Measurements from ENCODE around the gene OR13C5. TPM values are rescaled to one million over a fixed set of nuclear protein-coding genes. Genes with fewer than 3 reads are reported as not detected.

The OR13C5 gene
- total and polyA plus RNA-seq, 2 experiments from 2014 or later = not detected

DNA sequence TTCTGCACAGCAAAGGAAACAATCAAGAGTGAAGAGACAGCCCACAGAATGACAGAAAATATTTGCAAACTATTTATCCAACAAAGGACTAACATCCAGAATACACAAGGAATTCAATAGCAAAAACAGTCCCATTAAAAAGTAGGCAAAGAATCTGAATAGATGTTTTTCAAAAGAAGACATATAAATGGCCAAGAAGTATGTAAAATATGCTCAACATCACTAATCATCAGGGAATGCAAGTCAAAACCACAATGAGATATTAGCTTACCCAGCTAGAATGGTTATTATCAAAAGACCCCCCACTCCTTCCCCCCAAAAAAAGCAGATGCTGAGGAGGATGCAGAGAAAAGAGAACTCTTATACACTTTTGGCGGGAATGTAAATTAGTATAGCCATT, 43.7 kb downstream of the OR13C5 start (continued):
- TF ChIP-seq, protein P1, sequence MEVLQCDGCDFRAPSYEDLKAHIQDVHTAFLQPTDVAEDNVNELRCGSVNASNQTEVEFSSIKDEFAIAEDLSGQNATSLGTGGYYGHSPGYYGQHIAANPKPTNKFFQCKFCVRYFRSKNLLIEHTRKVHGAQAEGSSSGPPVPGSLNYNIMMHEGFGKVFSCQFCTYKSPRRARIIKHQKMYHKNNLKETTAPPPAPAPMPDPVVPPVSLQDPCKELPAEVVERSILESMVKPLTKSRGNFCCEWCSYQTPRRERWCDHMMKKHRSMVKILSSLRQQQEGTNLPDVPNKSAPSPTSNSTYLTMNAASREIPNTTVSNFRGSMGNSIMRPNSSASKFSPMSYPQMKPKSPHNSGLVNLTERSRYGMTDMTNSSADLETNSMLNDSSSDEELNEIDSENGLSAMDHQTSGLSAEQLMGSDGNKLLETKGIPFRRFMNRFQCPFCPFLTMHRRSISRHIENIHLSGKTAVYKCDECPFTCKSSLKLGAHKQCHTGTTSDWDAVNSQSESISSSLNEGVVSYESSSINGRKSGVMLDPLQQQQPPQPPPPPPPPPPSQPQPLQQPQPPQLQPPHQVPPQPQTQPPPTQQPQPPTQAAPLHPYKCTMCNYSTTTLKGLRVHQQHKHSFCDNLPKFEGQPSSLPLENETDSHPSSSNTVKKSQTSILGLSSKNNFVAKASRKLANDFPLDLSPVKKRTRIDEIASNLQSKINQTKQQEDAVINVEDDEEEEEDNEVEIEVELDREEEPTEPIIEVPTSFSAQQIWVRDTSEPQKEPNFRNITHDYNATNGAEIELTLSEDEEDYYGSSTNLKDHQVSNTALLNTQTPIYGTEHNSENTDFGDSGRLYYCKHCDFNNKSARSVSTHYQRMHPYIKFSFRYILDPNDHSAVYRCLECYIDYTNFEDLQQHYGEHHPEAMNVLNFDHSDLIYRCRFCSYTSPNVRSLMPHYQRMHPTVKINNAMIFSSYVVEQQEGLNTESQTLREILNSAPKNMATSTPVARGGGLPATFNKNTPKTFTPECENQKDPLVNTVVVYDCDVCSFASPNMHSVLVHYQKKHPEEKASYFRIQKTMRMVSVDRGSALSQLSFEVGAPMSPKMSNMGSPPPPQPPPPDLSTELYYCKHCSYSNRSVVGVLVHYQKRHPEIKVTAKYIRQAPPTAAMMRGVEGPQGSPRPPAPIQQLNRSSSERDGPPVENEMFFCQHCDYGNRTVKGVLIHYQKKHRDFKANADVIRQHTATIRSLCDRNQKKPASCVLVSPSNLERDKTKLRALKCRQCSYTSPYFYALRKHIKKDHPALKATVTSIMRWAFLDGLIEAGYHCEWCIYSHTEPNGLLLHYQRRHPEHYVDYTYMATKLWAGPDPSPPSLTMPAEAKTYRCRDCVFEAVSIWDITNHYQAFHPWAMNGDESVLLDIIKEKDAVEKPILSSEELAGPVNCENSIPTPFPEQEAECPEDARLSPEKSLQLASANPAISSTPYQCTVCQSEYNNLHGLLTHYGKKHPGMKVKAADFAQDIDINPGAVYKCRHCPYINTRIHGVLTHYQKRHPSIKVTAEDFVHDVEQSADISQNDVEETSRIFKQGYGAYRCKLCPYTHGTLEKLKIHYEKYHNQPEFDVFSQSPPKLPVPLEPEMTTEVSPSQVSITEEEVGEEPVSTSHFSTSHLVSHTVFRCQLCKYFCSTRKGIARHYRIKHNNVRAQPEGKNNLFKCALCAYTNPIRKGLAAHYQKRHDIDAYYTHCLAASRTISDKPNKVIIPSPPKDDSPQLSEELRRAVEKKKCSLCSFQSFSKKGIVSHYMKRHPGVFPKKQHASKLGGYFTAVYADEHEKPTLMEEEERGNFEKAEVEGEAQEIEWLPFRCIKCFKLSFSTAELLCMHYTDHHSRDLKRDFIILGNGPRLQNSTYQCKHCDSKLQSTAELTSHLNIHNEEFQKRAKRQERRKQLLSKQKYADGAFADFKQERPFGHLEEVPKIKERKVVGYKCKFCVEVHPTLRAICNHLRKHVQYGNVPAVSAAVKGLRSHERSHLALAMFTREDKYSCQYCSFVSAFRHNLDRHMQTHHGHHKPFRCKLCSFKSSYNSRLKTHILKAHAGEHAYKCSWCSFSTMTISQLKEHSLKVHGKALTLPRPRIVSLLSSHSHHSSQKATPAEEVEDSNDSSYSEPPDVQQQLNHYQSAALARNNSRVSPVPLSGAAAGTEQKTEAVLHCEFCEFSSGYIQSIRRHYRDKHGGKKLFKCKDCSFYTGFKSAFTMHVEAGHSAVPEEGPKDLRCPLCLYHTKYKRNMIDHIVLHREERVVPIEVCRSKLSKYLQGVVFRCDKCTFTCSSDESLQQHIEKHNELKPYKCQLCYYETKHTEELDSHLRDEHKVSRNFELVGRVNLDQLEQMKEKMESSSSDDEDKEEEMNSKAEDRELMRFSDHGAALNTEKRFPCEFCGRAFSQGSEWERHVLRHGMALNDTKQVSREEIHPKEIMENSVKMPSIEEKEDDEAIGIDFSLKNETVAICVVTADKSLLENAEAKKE (CRISPR knock-in tag; IDR thresholded peaks at IDR 0.05) = no peak
- TF ChIP-seq POLR2AphosphoS5 (IDR thresholded peaks at IDR 0.05; ENCODE audit: low read depth) (no peak), CTCF (conservative IDR thresholded peaks at IDR 0.05; ENCODE audit: low read depth in 2 of 2) (no peak), CREB1 (CRISPR knock-in tag; IDR thresholded peaks at IDR 0.05; ENCODE audit: low read depth) (no peak), JUNB (IDR thresholded peaks at IDR 0.05; ENCODE audit: unreplicated experiment) (no peak), STAT1 (IDR thresholded peaks at IDR 0.05; ENCODE audit: unreplicated experiment) (no peak)

DNA sequence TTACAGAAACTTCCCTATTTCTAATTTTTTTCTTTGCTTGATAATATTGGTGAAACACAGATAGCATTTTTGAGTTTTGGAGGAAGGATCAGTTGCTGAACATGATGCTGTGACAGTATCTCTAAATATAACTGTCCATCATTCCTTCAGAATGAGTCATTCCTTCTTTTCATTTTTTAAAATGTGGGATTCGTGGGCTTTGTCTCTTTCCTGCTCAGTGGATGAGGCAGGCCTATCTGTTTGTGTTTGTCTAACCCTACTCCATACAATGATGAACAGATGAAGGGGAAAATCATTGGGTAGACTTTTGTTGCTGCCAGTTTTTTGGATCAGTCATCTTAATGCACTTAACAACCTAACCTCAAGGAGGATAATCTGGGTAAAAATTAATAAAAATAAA, 46.0 kb downstream of the OR13C5 start:
- H3K79me2 ChIP-seq (replicated peaks; ENCODE audit: insufficient read depth) = no peaks in the 10 kb centered on the region
- H3K9me2 ChIP-seq (ENCODE audit: insufficient read depth) = no peaks in the 10 kb centered on the region; the same call in 1 of the 2 replicates
- H3K36me3 ChIP-seq (ENCODE audit: insufficient read depth) = no peaks in the 10 kb centered on the region
- ATAC-seq = no peak
- no peaks in the 10 kb centered on the region for H3F3A ChIP-seq (replicated peaks; ENCODE audit: low read depth)
- H4K20me1 ChIP-seq (replicated peaks; ENCODE audit: insufficient read depth) = no peaks in the 10 kb centered on the region
- Mint-ChIP-seq H3K9me3 (peaks cover 8% of the 10 kb centered on the region; the same call in 1 of the 3 replicates), H3K27ac (no peak overlapping the region), H3K36me3 (ENCODE audit: low read depth) (no peaks in the 10 kb centered on the region), H3K4me1 (0 out of 3 replicates have a peak, but pooled peaks cover 3% of the 10 kb centered on the region), H3K4me3 (no peak overlapping the region), H3K27me3 (ENCODE audit: insufficient read depth, low read depth, poor library complexity) (no peaks in the 10 kb centered on the region)
- no peak overlapping the region for H3K4me2 ChIP-seq
- DNase-seq (ENCODE audit: low spot score) = no peak
- H3K4me3 ChIP-seq = no peak overlapping the region
- no peak overlapping the region for H3K27ac ChIP-seq (ENCODE audit: low read depth)
- H3K27me3 ChIP-seq (ENCODE audit: insufficient read depth) = no peaks in the 10 kb centered on the region
- peaks cover 4% of the 10 kb centered on the region; the same call in 1 of the 2 replicates for H3K4me1 ChIP-seq (ENCODE audit: insufficient read depth)
- H2AFZ ChIP-seq = no peak overlapping the region
- TF ChIP-seq STAT1 (IDR thresholded peaks at IDR 0.05; ENCODE audit: unreplicated experiment) = no peak
- no peak for TF ChIP-seq ZNF331 (CRISPR knock-in tag; IDR thresholded peaks at IDR 0.05; ENCODE audit: low read depth)
- TF ChIP-seq REST (IDR thresholded peaks at IDR 0.05; ENCODE audit: unreplicated experiment) = no peak
- no peak for TF ChIP-seq NANOG (IDR thresholded peaks at IDR 0.05; ENCODE audit: borderline replicate concordance)
- TF ChIP-seq, protein P2, sequence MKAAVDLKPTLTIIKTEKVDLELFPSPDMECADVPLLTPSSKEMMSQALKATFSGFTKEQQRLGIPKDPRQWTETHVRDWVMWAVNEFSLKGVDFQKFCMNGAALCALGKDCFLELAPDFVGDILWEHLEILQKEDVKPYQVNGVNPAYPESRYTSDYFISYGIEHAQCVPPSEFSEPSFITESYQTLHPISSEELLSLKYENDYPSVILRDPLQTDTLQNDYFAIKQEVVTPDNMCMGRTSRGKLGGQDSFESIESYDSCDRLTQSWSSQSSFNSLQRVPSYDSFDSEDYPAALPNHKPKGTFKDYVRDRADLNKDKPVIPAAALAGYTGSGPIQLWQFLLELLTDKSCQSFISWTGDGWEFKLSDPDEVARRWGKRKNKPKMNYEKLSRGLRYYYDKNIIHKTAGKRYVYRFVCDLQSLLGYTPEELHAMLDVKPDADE (IDR thresholded peaks at IDR 0.05) = no peak
- no peak for TF ChIP-seq CREB1 (CRISPR knock-in tag; IDR thresholded peaks at IDR 0.05; ENCODE audit: low read depth)
- no peak for TF ChIP-seq EZH2phosphoT487 (IDR thresholded peaks at IDR 0.05; ENCODE audit: unreplicated experiment)

All from GM23338 (cell line).